HuH-7 (cell line): Measurements from ENCODE around the gene MICAL2.

Experiments used
- DNase-seq: peaks from one replicate; pipeline ENCODE4 v3.0.0; 2011; ENCODE audit warnings: low spot score

The MICAL2 gene

GRCh38 chr11:12246147-12246546 is 135.8 kb downstream of the MICAL2 start:
- no peak for DNase-seq

GRCh38 chr11:12246989-12247388 is 136.6 kb downstream of the MICAL2 start:
- DNase-seq = no peak

- DNase-seq = no peak
Measured at GRCh38 chr11:12247543-12248254, 137.3 kb downstream of the MICAL2 start.

GRCh38 chr11:12248330-12248729 is 137.9 kb downstream of the MICAL2 start:
- DNase-seq = peak; percentile 73

GRCh38 chr11:12249590-12250260 is 139.3 kb downstream of the MICAL2 start:
- DNase-seq = no peak

DNA sequence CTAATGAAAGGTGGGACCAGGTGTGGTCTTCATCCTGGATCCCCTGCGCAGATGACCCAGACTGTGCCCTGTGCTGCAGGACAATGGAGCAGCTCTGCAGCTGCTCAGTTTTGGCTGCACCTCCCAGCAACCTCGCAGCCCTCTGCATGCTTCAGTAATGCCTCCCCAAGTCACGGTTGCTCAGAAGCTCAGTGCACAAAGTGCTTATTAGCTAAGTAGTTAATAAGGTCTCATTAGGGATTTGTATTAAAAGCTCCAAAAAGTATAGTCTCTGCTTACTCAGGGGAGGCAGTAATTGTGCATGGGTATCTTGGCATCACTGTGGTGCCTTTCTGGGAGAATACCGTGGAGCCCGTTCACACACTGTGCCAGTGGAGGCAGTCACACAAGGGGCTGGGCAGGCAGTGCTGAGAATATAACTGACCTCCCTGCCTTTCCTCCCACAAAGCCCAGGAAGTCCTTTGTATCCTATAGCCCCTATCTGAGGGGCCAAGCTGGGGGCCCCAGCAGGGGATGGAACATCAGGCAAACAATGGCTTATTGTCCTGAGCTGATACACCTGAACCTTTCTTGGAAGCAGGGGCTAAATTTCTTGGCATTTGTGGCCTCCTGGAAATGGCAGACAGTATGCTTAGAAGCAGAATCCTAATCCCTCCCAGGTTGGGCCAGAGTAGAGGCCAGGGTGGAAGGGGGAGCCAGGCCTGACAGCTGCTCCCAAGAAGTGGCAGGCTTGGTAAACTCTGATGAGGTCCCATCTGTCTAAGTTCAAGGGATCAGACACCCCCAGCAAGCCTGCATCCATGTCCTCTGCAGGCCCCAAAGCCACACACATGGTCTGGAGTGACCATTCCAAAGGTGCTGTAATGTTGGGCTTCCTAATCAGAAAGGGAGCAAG is 141.5 kb downstream of the MICAL2 start:
- DNase-seq = no peak

- DNase-seq = peak; percentile 51
Measured at GRCh38 chr11:12253843-12254281, 143.5 kb downstream of the MICAL2 start.

- DNase-seq = peak; percentile 63
Measured at GRCh38 chr11:12258451-12258850, 148.1 kb downstream of the MICAL2 start.

DNA sequence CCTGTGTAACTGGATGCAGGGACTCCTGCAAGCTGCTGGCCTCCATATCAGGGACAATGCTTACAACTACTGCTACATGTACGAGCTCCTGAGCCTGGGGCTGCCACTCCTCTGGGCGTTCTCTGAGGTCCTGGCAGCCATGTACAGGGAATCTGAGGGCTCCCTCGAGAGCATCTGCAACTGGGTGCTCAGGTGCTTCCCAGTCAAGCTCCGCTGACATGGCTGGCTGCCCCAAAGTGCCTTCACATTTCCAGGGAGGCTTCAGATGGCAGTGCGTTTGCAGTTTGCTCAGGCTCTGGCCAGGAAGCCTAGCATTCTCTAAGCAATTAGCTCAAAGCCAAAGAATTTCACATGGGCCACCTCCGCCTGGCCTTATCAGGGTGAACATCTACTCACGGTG is 149.6 kb downstream of the MICAL2 start:
- DNase-seq = no peak

DNA sequence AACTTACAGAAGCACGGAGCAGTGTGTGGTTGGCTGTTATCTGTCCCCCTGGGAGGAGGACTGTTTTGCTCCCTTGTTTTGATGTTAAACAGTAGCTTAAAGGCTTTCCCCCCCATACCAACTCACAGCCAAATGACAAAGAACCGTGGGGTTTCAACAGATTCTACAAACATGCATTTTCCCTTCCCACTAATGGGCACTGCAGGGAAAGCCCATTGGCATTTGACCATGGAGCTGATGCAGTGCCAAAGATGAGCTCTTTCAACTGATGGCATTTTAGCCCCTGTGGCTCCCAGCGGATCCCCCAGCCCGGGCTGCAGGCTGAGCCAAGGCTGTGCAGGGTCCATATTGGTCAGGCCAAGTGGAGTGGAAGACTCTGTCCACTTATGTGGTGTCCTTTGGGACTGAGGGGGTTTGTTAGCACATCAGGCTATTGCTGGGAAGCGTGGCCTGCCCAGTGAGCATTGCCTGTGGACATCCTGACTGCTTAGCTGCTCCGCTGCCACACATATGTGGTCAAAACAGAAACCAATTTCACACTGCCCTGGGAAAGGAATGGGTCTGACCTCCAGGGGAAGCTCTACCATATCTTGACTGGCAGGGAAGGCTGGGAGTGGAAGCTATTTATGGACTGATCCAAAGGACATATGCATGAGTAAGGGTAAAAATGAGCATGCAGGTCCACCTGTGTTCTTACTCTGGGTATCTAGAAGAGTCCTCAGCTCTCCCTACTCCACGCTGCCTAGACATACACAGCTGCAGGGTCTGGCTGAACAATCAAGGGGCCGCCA is 150.5 kb downstream of the MICAL2 start:
- no peak for DNase-seq

DNA sequence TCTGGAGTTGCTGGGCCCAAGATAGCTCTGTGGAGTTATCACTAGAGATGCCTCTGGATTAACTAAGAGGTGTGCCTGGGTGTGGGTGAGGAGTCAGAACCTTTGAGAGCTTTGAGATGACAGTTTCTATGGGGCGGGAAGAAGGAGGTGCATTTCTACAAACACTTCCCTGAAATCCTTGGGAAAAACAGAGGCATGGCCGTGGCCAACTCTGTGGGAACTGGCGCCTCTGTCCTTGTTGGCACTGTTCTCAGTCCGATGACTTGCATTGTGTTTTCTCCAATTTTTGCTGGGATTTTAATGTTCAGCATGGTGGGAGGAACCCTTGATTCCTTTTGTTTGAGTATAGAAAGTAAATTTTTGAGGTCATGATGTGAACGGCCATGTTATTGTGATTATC is 151.2 kb downstream of the MICAL2 start:
- DNase-seq = no peak

- DNase-seq = no peak
Measured at GRCh38 chr11:12263141-12263693, 152.8 kb downstream of the MICAL2 start.

- DNase-seq = no peak
Measured at GRCh38 chr11:12264361-12264760, 154.0 kb downstream of the MICAL2 start.

DNA sequence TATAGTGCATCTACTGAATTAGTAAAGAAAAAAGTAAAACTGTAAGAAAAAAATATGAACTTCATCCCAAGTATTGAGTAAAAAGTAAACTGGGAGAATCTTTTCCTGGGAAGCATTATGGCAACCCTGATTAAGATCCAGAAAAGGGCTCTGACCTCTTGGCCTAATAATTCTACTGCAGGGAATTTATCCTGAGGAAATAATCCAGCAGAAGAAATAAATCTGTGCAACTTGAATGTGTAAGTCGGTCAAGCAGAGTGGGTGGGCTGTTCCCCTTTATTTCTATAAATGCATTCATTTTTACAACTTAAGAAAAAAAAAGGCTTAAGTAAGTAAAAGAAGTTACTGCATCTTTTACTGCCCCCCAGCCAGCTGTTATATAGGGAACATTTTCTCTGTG is 155.7 kb downstream of the MICAL2 start:
- DNase-seq = no peak

DNA sequence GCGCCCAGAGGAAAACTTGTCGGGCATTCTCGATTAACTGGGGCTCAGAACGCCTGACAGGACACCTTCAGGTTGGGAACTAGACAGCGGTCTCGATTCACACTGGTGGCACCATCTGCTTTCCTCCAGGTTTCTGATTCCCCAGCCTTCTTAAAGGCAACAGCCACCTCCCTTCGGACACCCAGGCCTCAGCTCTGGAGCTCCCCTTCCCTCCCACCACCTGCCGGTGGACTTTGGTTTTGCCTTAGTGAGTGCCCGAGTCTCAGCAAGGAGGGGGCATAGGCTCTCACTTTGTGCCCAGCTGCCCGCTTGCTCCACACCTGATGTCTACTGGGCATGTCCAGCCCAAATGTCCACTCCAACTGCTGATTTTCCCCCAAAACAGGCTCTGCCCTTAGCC is 156.6 kb downstream of the MICAL2 start:
- DNase-seq = no peak

- DNase-seq = no peak
Measured at GRCh38 chr11:12267921-12268320, 157.5 kb downstream of the MICAL2 start.

- no peak for DNase-seq
Measured at GRCh38 chr11:12269104-12269441, 158.7 kb downstream of the MICAL2 start.

DNA sequence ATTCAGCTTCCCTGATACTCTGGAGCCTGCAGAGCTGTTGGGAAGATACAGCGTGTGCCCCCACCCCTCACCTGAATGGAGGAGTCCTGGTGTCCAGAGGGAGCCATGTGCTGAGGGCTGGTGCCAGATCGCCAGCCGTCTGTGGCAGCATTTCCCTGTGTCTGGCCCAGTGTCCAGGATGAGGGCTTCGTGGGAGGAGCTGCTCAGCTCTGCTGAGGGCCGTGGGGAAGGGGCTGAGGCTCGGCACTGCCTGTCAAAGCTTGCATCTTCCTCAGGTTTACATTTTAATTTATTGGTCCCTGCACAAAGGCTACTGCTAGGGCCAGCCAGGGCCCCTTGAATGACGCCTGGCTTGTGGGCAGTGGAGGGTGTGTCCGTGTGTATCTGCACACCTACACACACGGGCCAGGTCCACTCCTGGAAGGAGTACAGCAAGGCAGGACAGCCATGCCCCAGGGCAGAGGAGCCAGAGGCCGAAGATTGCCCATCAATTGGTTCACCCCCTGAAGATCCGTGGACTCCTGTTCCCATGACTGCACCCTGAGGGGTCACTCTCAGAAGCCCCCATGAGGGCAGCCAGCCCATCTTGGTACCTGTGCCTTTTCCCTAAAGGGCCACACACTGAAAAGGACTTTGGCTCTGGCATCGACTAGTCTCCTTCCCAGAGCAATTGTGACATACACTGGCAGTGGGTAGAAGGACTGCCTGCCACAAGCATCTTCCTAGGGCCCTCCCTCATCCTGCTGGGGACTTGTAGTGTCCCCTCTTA is 159.2 kb downstream of the MICAL2 start:
- no peak for DNase-seq

- DNase-seq = no peak
Measured at GRCh38 chr11:12270215-12270797, 159.9 kb downstream of the MICAL2 start.

GRCh38 chr11:12270817-12271216 is 160.4 kb downstream of the MICAL2 start:
- no peak for DNase-seq

GRCh38 chr11:12271241-12271640 is 160.9 kb downstream of the MICAL2 start:
- no peak for DNase-seq
